Measurements from ENCODE around the gene CCDC85C. TPM values are rescaled to one million over a fixed set of nuclear protein-coding genes. Genes with fewer than 3 reads are reported as not detected.

CCDC85C gene
- total RNA-seq, 2 experiments from 2014 or later, result 6.4 to 15.0 TPM

GRCh38 chr14:99596071-99596627 is 7.9 kb downstream of the CCDC85C start:
- Histone ChIP-seq H3K79me2 (ENCODE audit: insufficient read depth, low read depth, low read length) (no peaks in the 10 kb centered on the region), H3K9me2 (ENCODE audit: insufficient read depth, low read length) (no peaks in the 10 kb centered on the region), H3K27ac (ENCODE audit: low read depth, low read length, poor library complexity, severe bottlenecking) (no peak overlapping the region), H3K36me3 (ENCODE audit: insufficient read depth, low read length) (no peaks in the 10 kb centered on the region), H3K4me2 (ENCODE audit: low read length) (no peak overlapping the region), H3K4me1 (ENCODE audit: insufficient read depth, low read length, poor library complexity, severe bottlenecking) (no peaks in the 10 kb centered on the region), H4K20me1 (ENCODE audit: insufficient read depth, low read length) (no peaks in the 10 kb centered on the region), H3K9me3 (ENCODE audit: low read length) (no peaks in the 10 kb centered on the region), H2AFZ (ENCODE audit: low read length) (no peak overlapping the region), H3K4me3 (ENCODE audit: low read depth, low read length, poor library complexity, severe bottlenecking) (no peak overlapping the region)
- CTCF ChIA-PET (ENCODE audit: unreplicated experiment), result no interaction called here
- BruUV-seq (replicated peaks), result no TSS peak
- DNase-seq (ENCODE audit: low spot score), result no peak
- POLR2A ChIA-PET, result no interaction called here
- intact Hi-C loops (cut with micrococcal nuclease; ENCODE audit: unreplicated experiment), result no loop called here
- TF ChIP-seq CTCF (conservative IDR thresholded peaks at IDR 0.05; ENCODE audit: low read length) (no peak), EZH2phosphoT487 (IDR thresholded peaks at IDR 0.05; ENCODE audit: borderline replicate concordance, low read depth, low read length) (no peak)

GRCh38 chr14:99595524-99595923 is 8.5 kb downstream of the CCDC85C start:
- DNase-seq (ENCODE audit: low spot score), result no peak
- H2AFZ ChIP-seq (ENCODE audit: low read length), result no peak overlapping the region
- H3K4me3 ChIP-seq (ENCODE audit: low read depth, low read length, poor library complexity, severe bottlenecking), result no peak overlapping the region
- ChIA-PET CTCF (ENCODE audit: unreplicated experiment) (no interaction called here), POLR2A (interaction anchor here (2.0 kb wide), 1 partner anchor 11 kb away, joined by 5 read pairs; no protein-coding TSS in a partner anchor)
- no peaks in the 10 kb centered on the region for H3K9me3 ChIP-seq (ENCODE audit: low read length)
- intact Hi-C loops (cut with micrococcal nuclease; ENCODE audit: unreplicated experiment), result no loop called here
- no peaks in the 10 kb centered on the region for H4K20me1 ChIP-seq (ENCODE audit: insufficient read depth, low read length)
- H3K9me2 ChIP-seq (ENCODE audit: insufficient read depth, low read length), result no peaks in the 10 kb centered on the region
- H3K4me2 ChIP-seq (ENCODE audit: low read length), result no peak overlapping the region
- H3K36me3 ChIP-seq (ENCODE audit: insufficient read depth, low read length), result no peaks in the 10 kb centered on the region
- no peaks in the 10 kb centered on the region for H3K79me2 ChIP-seq (ENCODE audit: insufficient read depth, low read depth, low read length)
- TF ChIP-seq CTCF (conservative IDR thresholded peaks at IDR 0.05; ENCODE audit: low read length) (no peak), EZH2phosphoT487 (IDR thresholded peaks at IDR 0.05; ENCODE audit: borderline replicate concordance, low read depth, low read length) (no peak)
- H3K4me1 ChIP-seq (ENCODE audit: insufficient read depth, low read length, poor library complexity, severe bottlenecking), result no peaks in the 10 kb centered on the region
- BruUV-seq (replicated peaks), result no TSS peak
- H3K27ac ChIP-seq (ENCODE audit: low read depth, low read length, poor library complexity, severe bottlenecking), result no peak overlapping the region

- Histone ChIP-seq H4K20me1 (ENCODE audit: insufficient read depth, low read length) (no peaks in the 10 kb centered on the region), H3K4me3 (ENCODE audit: low read depth, low read length, poor library complexity, severe bottlenecking) (no peak overlapping the region), H3K9me2 (ENCODE audit: insufficient read depth, low read length) (no peaks in the 10 kb centered on the region), H3K36me3 (ENCODE audit: insufficient read depth, low read length) (no peaks in the 10 kb centered on the region), H3K4me2 (ENCODE audit: low read length) (0 out of 2 replicates have a peak overlapping the region, but pooled peaks have one; percentile 1), H3K4me1 (ENCODE audit: insufficient read depth, low read length, poor library complexity, severe bottlenecking) (no peaks in the 10 kb centered on the region), H3K79me2 (ENCODE audit: insufficient read depth, low read depth, low read length) (no peaks in the 10 kb centered on the region), H3K9me3 (ENCODE audit: low read length) (no peaks in the 10 kb centered on the region), H3K27ac (ENCODE audit: low read depth, low read length, poor library complexity, severe bottlenecking) (no peak overlapping the region), H2AFZ (ENCODE audit: low read length) (no peak overlapping the region)
- ChIA-PET POLR2A (interaction anchor here (2.0 kb wide), 1 partner anchor 11 kb away, joined by 5 read pairs; no protein-coding TSS in a partner anchor), CTCF (ENCODE audit: unreplicated experiment) (no interaction called here)
- TF ChIP-seq EZH2phosphoT487 (IDR thresholded peaks at IDR 0.05; ENCODE audit: borderline replicate concordance, low read depth, low read length) (no peak), CTCF (conservative IDR thresholded peaks at IDR 0.05; ENCODE audit: low read length) (no peak)
- no TSS peak for BruUV-seq (replicated peaks)
- DNase-seq (ENCODE audit: low spot score), result no peak
- intact Hi-C loops (cut with micrococcal nuclease; ENCODE audit: unreplicated experiment), result no loop called here
These were observed 9.0 kb downstream of the CCDC85C start for GRCh38 chr14:99595034-99595433.

All from OCI-LY7 (cell line).